UCSD-AML1 (cell line): ENCODE results near the gene FCER1G.

Experiments used
- DNase-seq: peaks from one replicate; lab custom pipeline; 2025; ENCODE audit not compliant: unreplicated experiment; lab: John Stamatoyannopoulos, UW

FCER1G gene

GRCh38 chr1:161215076-161215475 is at the start of gene FCER1G:
Gene FCER1G, plus strand, starts transcription at chr1:161215295. Its CDS starts 27 bp downstream, at chr1:161215322.
- DNase-seq = peak; percentile 85

DNA sequence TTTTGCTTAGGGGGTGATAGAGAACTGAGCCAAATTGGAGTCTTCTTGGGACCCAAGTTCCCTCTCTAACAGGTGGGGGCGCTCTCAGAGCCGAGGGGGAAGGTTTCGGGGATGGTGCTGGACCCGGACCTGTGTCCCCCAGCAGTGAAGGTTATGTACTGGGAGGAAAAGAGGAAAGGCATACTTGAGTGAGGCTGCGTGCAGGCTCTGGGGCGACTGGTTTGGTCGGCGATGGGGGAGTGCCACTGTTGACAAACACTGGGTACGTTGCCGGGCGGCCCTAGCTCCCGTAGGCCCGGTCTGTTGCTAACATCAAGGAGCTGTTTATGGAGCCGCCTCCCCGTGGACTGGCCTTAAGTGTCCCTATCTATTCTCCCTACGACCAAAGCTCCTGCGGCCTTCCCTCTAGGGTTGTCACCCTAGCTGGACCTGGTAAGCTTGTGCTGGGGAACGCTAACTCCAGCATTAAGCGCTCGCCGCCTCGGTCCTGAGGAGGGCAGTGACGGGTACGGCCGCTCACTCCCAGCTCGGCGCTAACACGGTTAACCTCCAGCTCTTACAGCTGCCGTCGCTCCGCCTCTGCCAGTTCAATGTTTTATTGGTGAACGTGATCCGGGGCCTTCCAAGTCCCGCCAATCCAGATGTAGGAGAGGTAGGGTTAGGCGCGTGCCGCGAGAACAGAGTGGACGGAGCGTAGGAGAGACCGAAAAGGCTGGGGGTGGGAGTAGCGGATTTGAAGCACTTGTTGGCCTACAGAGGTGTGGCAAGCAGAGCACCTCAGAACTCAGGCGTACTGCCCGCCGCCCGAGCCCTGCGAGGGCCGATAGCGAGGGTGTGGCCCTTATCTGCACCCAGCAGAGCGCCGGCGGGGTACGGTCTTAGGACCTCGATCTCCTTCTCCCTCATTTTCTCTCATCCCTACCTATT is 49.1 kb upstream of the FCER1G start, which contains the start of gene PPOX:
Gene PPOX (plus strand): TSS at position 685 of the 927 bp plus-strand sequence. CDS start 422 bp downstream, outside the sequence.
- peak; percentile 95 for DNase-seq

- no peak for DNase-seq
Observed at GRCh38 chr1:161166669-161167548, 48.2 kb upstream of the FCER1G start.

- DNase-seq = no peak
Observed at GRCh38 chr1:161168906-161169305, 46.2 kb upstream of the FCER1G start.

- DNase-seq = no peak
Observed at GRCh38 chr1:161171191-161171590, 43.9 kb upstream of the FCER1G start.

- no peak for DNase-seq
Observed at GRCh38 chr1:161171696-161172095, 43.4 kb upstream of the FCER1G start.

DNA sequence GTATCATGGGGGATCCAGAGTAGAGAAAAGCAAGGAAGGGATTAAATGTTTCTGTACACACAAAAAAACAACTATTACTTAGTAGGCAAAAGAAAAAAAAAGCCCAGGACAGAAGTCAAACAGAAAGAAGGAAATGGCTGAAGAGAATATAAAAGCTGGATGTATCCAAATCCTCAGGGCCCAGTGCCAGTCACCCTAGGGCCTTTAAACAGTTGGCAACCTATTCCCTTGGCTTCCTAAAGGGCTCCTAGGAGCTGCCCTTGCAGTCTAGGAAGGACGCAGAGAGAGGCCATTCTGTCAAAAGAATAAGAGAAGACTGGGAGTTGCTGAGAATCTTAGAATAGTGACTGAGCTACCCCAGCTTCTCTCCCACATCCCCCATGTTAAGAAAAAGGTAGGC is 42.7 kb upstream of the FCER1G start:
- no peak for DNase-seq

DNA sequence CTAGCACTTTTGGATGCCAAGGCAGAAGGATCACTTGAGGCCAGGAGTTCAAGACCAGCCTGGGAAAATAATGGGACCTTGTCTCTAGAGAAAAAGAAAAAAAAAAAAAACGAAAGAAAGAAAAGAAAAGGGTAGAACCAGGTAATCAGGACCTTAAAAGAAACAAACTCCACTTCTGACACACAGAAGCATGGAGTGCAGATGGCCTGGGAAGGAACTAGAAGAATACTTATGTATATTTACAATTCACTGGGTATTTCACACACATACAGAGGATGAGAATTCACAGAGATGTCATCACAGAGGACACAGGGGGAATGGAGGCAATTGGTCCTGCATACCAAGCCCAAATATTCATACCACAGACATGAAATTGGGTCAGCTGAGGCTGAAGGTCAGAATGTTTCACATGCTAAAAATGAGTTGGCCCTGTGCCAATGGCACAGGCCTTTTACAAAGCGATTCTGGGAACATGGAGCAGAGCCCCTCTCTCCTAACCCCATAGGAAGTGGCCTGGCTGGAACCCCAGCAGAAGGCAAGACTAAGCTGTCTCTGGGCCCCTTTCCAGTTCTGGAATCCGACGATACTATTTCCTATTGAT is 42.2 kb upstream of the FCER1G start:
- DNase-seq = no peak

- DNase-seq = no peak
Observed at GRCh38 chr1:161173711-161174110, 41.4 kb upstream of the FCER1G start.

DNA sequence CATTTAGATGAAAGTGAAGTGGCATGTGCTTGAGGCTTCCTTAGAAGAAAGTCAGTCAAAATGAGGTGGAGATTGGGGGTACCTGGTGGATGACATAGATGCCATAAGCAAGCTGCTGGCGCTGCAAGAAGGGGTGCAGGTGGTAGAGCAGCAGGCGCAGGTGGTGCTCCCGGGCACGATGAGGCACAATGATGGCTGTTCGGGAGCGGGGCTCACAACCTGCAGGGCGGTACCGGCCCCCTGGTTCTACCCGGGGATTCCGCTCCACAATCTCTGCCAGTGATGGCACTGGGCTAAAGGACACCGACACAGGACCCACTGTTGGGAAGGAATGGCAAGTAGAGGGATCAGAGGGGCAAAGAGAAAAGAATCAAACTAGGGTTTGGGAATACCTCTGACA is 40.2 kb upstream of the FCER1G start:
- DNase-seq = no peak

- no peak for DNase-seq
Observed at GRCh38 chr1:161175771-161176453, 39.2 kb upstream of the FCER1G start.

DNA sequence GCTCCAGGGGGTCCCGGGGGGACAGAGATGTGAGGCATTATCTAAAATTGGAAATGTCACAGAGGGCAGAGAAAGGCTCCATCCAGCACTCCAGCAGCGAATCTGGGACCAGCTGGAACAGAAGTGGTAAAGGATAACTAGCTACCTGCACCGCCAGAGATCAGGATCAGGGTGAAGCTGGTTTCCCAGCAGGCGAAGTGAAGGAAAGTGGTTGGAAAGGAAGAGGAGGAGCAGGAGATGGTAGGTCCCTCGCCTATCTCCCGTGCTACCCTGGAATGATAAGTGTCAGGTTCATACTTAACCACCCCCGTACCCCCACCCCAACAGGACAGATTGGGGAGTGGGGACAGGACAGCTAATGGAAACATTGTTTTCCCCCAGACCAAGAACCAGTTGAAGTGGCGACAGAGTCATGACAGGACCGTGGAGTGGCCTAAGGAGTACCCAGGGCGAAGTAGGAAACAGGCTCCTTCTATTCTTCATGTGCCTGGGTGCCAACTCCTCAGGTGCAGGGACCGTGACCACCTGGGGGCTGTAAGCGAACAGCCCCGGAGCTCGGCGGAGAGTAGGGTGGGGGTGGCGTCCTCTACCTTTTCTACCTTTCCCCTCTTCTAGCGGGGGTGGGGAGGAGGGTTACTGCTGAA is 38.5 kb upstream of the FCER1G start:
- no peak for DNase-seq

DNA sequence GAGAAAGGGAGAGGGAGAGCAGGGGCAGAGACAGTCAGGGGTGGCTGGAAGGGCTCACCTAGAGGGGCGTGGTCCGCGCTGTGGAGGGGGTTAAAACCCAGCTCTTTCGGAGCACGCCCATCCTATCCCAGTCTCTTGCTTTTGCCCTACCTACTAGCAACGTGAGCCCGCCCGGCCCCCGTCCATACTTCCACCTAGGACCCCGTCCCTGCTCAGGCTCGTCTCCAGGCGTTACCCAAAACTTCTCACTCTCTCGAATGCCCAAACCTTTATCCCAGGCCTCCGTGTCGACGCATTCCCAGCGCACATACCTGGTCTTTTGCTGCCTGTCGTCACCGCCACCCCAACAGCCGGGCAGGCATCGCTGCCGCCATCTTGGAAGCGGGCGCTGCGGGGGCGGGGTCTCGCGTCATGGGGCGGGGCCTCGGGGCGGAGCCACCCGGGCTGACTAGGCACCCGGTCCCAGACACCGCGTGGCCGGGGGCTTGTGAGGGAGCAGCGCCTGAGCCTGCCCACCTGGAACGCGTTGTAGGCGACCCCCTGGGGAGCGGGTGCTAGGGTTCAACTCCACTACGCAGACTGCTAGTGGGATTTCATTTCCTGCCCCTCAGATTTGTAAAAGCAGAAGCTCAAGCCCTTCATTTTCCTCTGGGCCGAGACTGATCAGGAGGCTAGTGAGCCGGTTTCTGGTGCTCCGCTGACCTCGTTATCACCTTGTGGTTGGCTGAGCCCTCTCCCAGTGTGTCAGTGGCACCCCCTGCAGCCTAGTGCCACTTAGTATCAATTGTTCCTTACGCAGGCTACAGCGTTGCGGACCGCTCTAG is 37.8 kb upstream of the FCER1G start, which contains the start of gene B4GALT3:
Gene B4GALT3 (minus strand): TSS at position 396 of the 824 bp plus-strand sequence. CDS start 1,447 bp downstream, outside the sequence.
- peak; percentile 89 for DNase-seq

- DNase-seq = no peak
Observed at GRCh38 chr1:161177936-161178244, 37.2 kb upstream of the FCER1G start.

- no peak for DNase-seq
Observed at GRCh38 chr1:161179698-161180097, 35.4 kb upstream of the FCER1G start.

DNA sequence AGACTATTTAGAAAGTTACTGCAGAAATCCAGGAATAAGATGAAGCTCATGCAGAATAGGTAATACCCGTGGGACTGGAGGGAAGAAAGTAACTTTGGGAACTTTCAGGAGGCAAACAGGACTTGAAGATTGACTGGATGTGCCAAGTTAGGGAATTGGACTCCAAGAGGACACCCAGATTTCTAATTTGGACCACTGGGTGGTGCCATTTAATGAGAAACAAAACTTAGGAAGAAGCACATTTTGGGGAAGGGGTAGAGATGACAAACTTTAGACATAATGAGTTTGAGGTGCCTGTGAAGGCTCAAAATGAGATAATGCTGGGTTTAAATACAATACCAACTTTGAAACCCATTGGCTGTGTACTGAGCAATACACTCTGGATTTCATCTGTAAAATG is 34.5 kb upstream of the FCER1G start:
- DNase-seq = no peak

DNA sequence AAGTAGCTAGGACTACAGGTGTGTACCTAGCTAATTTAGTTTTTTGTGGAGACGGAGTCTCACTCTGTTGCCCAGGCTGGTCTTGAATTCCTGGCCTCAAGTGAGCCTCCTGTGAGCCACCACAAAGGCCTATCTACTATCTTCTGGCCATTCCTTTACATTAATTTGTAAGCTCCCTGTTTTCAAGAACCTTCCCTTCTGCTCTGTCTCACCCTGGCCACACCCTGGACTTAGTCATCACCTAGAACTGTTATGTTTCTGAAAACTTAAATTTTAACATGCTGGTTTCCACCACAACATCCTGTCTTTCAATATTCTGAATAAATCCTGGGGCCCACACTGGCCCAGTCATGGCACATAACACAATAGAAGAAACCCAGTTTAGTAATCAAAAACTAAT is 32.9 kb upstream of the FCER1G start:
- DNase-seq = no peak

DNA sequence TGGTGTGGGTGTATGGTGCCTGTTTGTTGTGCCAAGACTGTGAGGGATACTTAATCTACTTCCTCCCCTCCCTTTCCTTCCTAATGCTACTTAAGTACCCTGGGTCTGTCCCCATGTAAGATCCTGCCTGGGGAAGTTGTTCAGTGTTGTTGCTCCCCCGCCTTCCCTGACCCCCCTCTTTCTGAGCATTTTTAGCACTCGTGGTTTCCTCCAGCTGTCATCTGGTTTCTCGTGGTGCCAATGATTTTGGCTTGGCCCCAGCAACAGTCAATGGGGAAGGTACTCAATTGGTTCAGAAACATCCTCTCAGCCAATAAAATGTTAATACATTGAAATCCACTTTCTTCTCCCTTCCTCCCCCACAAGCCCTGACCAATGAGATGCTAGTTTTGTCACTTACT is 29.8 kb upstream of the FCER1G start:
- DNase-seq = peak; percentile 88

- DNase-seq = peak; percentile 37
Observed at GRCh38 chr1:161185732-161186311, 29.3 kb upstream of the FCER1G start.
